ENCODE results near the gene ITPRID1. TPM values are rescaled to one million over a fixed set of nuclear protein-coding genes. Genes with fewer than 3 reads are reported as not detected.

ITPRID1 gene
- total RNA-seq, 2 experiments from 2014 or later: not detected

DNA sequence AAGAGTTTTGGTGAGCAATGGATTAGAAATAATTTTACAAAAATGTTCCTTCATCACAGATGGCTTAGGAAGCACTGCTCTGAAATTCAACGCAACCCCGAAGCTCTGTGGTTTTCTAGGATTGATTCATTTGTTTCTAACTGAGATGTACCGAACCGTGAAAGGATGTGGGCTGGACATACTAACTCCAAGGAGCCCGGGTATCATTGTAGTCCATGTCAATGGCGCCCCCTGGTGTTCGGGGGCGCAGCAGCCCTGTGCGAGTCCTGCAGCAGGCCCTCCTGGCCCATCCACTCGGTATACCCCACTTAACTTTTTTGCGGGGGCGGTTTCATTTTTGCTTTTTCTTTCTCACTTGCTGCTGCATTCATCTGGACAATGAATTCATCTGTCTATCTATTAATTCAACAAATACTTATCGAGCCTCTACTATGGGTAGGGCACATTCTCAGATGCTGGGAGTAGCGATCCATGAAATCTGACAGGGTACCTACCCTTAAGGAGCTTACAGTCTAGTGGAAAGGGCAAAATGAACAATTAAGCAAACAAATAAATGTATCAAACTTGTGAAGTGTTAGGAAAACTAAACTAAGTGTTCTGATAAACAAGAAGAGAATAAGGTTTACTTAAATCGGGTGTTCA is 25.2 kb upstream of the ITPRID1 start:
- peak; percentile 52 for DNase-seq
- H3K27ac Mint-ChIP-seq: no peak overlapping the region
- no peaks in the 10 kb centered on the region for H3K4me1 Mint-ChIP-seq (ENCODE audit: low read depth)
- intact Hi-C loops (cut with micrococcal nuclease): loop anchor here (1.0 to 2.0 kb wide), 3 partner anchors 46 to 550 kb away; no protein-coding TSS in a partner anchor
- no peak overlapping the region for H3K4me3 Mint-ChIP-seq
- no peaks in the 10 kb centered on the region for H3K9me3 Mint-ChIP-seq
- no peaks in the 10 kb centered on the region for H3K27me3 Mint-ChIP-seq (ENCODE audit: low read depth)
- CTCF ChIA-PET: interaction anchor here (0.6 to 2.5 kb wide), 5 partner anchors 45 to 656 kb away, joined by 3 to 8 read pairs (median 4); no protein-coding TSS in a partner anchor
- H3K36me3 Mint-ChIP-seq (ENCODE audit: low read depth): no peaks in the 10 kb centered on the region

DNA sequence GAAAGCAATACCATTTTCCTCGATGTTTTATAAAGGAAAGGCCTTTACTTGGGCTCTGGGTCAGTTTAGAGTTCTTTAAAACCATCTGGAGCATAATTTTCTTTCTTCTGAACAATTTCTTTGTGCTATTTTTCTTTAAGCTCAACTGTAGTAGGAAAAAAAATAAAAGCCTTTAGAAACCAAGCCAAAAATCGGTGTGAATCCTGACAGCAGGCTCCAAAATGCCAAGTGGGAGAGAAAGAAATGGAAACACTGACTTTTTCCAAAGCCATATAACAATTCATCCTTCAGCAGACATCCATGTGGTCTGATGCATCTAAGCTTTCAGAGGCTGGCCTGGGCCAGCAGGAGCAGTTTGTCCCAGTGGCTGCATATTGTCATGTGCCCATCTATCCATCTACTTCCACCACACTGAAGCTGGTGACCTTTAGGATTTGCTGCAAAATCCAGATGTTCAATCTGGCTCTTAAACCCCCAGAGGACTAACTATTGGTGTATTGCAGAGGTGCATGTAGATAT is 23.0 kb upstream of the ITPRID1 start:
- CTCF ChIA-PET: interaction anchor here (2.5 kb wide), 1 partner anchor 47 kb away, joined by 8 read pairs; no protein-coding TSS in a partner anchor
- H3K4me3 Mint-ChIP-seq: no peak overlapping the region
- H3K4me1 Mint-ChIP-seq (ENCODE audit: low read depth): no peaks in the 10 kb centered on the region
- DNase-seq: no peak
- H3K36me3 Mint-ChIP-seq (ENCODE audit: low read depth): no peaks in the 10 kb centered on the region
- H3K27ac Mint-ChIP-seq: no peak overlapping the region
- intact Hi-C loops (cut with micrococcal nuclease): no loop called here
- peaks cover 2% of the 10 kb centered on the region for H3K27me3 Mint-ChIP-seq (ENCODE audit: low read depth)
- no peaks in the 10 kb centered on the region for H3K9me3 Mint-ChIP-seq

DNA sequence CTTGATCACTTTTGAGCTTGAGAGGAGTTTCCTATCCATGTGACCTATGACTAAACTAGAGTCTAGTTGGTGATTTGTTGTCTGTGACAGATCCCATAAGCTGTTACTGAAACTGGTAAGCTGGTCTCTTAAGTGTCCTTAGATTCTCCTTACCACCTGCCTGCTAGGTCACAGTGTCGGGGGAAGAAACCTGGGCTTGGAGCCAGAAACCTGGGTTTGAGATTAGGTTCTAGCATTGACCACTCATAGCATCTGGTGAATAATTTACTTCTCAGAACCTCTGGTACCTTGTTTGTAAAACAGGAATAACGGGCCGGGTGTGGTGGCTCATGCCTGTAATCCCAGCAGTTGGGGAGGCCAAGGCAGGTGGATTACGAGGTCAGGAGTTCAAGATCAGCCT is 21.8 kb upstream of the ITPRID1 start:
- peaks cover 2% of the 10 kb centered on the region for H3K27me3 Mint-ChIP-seq (ENCODE audit: low read depth)
- CTCF ChIA-PET: no interaction called here
- intact Hi-C loops (cut with micrococcal nuclease): no loop called here
- H3K36me3 Mint-ChIP-seq (ENCODE audit: low read depth): no peaks in the 10 kb centered on the region
- no peaks in the 10 kb centered on the region for H3K4me1 Mint-ChIP-seq (ENCODE audit: low read depth)
- no peaks in the 10 kb centered on the region for H3K9me3 Mint-ChIP-seq
- no peak for DNase-seq
- H3K27ac Mint-ChIP-seq: no peak overlapping the region
- H3K4me3 Mint-ChIP-seq: no peak overlapping the region

DNA sequence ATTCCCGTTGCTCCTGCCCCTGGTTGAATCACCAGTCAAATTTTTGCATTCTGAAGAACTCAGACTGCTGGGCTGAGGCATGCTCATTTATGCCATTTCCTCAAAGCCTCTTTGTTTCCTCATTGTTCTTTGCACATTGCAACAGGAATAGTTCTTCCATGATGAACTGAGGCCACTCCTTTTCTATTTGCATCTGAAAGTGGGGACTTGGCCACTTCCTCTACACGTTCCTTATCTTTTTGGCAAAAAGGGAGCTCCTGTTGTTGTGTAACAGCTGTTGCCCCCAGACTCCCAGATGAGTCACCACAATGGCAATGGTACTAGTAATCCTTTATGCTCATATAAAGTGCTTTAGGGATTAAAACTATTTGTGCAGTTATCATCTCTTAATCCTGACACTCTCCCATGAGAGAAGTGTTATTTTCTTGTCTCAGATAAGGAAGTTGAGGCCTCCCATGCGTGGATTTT is 20.1 kb upstream of the ITPRID1 start:
- Mint-ChIP-seq H3K27ac (no peak overlapping the region), H3K36me3 (ENCODE audit: low read depth) (no peaks in the 10 kb centered on the region), H3K27me3 (ENCODE audit: low read depth) (peaks cover 2% of the 10 kb centered on the region), H3K9me3 (no peaks in the 10 kb centered on the region), H3K4me1 (ENCODE audit: low read depth) (no peaks in the 10 kb centered on the region), H3K4me3 (no peak overlapping the region)
- intact Hi-C loops (cut with micrococcal nuclease): no loop called here
- DNase-seq: no peak
- CTCF ChIA-PET: no interaction called here

DNA sequence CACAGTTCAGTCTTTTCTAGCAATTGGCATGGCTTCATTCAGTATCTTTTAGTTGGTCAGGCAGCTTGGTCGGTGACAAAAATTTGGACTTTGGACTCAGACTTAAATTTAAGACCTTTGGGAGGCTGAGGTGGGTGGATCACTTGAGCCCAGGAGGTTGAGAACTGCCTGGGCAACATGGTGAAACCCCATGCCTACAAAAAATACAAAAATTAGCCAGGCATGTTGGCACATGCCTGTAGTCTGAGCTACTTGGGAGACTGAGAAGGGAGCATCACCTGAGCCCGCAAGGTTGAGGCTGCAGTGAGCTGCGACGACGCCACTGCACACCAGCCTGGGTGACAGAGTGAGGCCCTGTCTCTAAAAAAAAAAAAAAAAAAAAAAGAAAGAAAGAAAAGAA is 19.5 kb upstream of the ITPRID1 start:
- CTCF ChIA-PET: no interaction called here

DNA sequence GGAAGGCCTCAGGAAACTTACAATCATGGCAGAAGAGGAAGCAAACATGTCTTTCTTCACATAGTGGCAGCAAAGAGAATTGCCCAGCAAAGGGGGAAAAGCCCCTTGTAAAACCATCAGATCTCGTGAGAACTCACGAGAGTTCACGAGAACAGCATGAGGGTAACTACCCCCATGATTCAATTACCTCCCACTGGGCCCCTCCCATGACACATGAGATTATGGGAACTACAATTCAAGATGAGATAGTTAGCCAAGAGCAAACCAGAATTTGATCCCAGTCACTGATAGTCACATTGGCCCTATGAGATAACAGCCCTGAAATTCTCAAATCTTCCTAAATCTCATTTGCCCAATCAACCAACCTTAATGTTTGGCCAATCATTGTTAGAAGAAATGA is 18.2 kb upstream of the ITPRID1 start:
- DNase-seq: no peak
- Mint-ChIP-seq H3K36me3 (ENCODE audit: low read depth) (no peaks in the 10 kb centered on the region), H3K4me1 (ENCODE audit: low read depth) (no peaks in the 10 kb centered on the region), H3K4me3 (no peak overlapping the region), H3K9me3 (no peaks in the 10 kb centered on the region), H3K27me3 (ENCODE audit: low read depth) (peaks cover 2% of the 10 kb centered on the region), H3K27ac (no peak overlapping the region)
- CTCF ChIA-PET: no interaction called here
- intact Hi-C loops (cut with micrococcal nuclease): no loop called here

More for the DNA sequence above, 19.5 kb upstream of the ITPRID1 start:
- no peaks in the 10 kb centered on the region for H3K36me3 Mint-ChIP-seq (ENCODE audit: low read depth)
- H3K27ac Mint-ChIP-seq: no peak overlapping the region
- H3K4me1 Mint-ChIP-seq (ENCODE audit: low read depth): no peaks in the 10 kb centered on the region
- DNase-seq: no peak
- no peak overlapping the region for H3K4me3 Mint-ChIP-seq
- peaks cover 2% of the 10 kb centered on the region for H3K27me3 Mint-ChIP-seq (ENCODE audit: low read depth)
- intact Hi-C loops (cut with micrococcal nuclease): no loop called here
- H3K9me3 Mint-ChIP-seq: no peaks in the 10 kb centered on the region

DNA sequence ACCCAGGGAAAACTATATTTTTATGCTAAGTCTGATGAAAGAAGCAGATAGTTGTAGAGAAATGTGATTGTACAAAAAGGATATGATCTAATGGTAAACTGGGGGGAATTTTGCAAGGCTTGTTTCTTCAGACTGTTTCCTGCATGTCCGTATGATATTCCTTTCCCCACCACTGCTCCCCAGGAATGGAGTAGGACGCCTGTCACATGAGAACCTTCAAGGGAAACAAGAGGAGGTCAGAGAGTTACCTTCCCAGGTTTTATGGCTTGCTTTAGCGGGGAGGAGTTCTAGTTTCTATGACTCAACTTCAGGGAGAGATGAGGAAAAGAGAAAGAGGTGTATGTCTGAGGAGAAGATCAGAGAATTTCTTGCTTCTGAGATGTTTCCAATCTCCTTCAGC is 16.4 kb upstream of the ITPRID1 start:
- intact Hi-C loops (cut with micrococcal nuclease): no loop called here
- H3K4me1 Mint-ChIP-seq (ENCODE audit: low read depth): no peaks in the 10 kb centered on the region
- peaks cover 2% of the 10 kb centered on the region for H3K27me3 Mint-ChIP-seq (ENCODE audit: low read depth)
- no peak for DNase-seq
- CTCF ChIA-PET: no interaction called here
- H3K27ac Mint-ChIP-seq: no peak overlapping the region
- no peaks in the 10 kb centered on the region for H3K36me3 Mint-ChIP-seq (ENCODE audit: low read depth)
- H3K4me3 Mint-ChIP-seq: no peak overlapping the region
- H3K9me3 Mint-ChIP-seq: no peaks in the 10 kb centered on the region

DNA sequence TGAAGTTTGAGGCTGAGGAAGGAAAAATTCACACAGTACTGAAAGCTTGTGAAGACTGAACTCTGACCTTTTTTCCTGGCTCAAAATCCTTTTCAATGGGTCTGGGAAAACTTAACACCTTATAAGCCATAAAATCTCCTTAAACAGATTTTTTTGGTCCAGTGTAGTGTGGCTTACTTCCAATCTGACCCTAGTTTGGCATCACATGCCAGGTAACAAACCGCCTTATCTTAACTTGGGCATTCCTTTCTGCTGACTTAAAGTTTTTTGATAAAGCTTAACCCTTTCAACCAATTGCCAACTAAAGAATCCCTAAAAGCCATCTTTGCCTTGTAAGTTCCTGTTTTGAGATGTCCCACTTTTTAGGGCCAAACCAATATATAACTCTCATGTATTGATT is 13.2 kb upstream of the ITPRID1 start:
- H3K36me3 Mint-ChIP-seq (ENCODE audit: low read depth): no peaks in the 10 kb centered on the region
- H3K9me3 Mint-ChIP-seq: peaks cover 2% of the 10 kb centered on the region
- no peak for DNase-seq
- H3K4me1 Mint-ChIP-seq (ENCODE audit: low read depth): no peaks in the 10 kb centered on the region
- H3K27ac Mint-ChIP-seq: no peak overlapping the region
- H3K27me3 Mint-ChIP-seq (ENCODE audit: low read depth): no peaks in the 10 kb centered on the region
- H3K4me3 Mint-ChIP-seq: no peak overlapping the region
- intact Hi-C loops (cut with micrococcal nuclease): no loop called here
- CTCF ChIA-PET: interaction anchor here (1.2 kb wide), 1 partner anchor 21 kb away, joined by 3 read pairs; no protein-coding TSS in a partner anchor

DNA sequence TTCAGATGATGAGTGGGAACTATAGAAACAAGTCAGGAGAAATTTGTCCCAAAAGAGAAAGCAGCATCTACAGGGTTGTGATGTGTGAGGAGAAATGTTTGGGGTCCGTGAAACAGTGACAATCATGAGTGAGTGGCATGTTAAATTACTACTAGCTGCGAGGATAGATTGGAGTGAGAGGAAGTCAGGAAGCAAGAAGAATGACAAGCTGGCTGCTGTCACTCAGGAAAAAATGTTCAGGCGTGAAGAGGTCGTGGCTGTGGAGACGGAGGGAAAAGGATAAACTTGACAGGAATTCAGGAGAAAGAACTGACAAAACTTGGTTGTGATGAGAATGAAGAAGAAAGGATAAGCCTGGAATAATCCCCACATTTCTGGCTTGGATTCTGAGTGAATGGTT is 5.1 kb upstream of the ITPRID1 start:
- DNase-seq: no peak
- CTCF ChIA-PET: no interaction called here
- Mint-ChIP-seq H3K27me3 (ENCODE audit: low read depth) (no peaks in the 10 kb centered on the region), H3K4me3 (no peak overlapping the region), H3K9me3 (peaks cover 15% of the 10 kb centered on the region), H3K36me3 (ENCODE audit: low read depth) (no peaks in the 10 kb centered on the region), H3K4me1 (ENCODE audit: low read depth) (no peaks in the 10 kb centered on the region), H3K27ac (no peak overlapping the region)
- intact Hi-C loops (cut with micrococcal nuclease): no loop called here

DNA sequence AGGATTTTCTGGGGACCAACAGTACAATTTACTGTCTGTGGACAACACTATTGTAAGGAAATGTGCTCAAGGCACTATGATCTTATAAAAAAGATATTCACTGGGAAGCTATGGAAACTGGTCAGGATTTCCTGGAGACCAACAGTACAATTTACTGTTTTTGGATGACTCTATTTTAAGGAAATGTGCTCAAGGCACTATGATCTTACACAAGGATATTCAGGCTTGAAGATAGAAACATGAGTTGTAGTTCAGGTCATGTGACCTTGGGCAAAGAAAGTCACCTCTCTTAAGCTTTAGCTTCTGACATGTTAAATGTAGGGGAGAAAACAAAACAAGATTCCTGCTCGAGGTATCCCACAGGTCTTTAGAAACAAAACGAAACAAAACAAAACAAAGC is 1.7 kb upstream of the ITPRID1 start:
- Mint-ChIP-seq H3K27ac (no peak overlapping the region), H3K36me3 (ENCODE audit: low read depth) (no peaks in the 10 kb centered on the region), H3K9me3 (peaks cover 17% of the 10 kb centered on the region), H3K27me3 (ENCODE audit: low read depth) (no peaks in the 10 kb centered on the region), H3K4me1 (ENCODE audit: low read depth) (no peaks in the 10 kb centered on the region), H3K4me3 (no peak overlapping the region)
- intact Hi-C loops (cut with micrococcal nuclease): no loop called here
- no peak for DNase-seq
- CTCF ChIA-PET: no interaction called here

DNA sequence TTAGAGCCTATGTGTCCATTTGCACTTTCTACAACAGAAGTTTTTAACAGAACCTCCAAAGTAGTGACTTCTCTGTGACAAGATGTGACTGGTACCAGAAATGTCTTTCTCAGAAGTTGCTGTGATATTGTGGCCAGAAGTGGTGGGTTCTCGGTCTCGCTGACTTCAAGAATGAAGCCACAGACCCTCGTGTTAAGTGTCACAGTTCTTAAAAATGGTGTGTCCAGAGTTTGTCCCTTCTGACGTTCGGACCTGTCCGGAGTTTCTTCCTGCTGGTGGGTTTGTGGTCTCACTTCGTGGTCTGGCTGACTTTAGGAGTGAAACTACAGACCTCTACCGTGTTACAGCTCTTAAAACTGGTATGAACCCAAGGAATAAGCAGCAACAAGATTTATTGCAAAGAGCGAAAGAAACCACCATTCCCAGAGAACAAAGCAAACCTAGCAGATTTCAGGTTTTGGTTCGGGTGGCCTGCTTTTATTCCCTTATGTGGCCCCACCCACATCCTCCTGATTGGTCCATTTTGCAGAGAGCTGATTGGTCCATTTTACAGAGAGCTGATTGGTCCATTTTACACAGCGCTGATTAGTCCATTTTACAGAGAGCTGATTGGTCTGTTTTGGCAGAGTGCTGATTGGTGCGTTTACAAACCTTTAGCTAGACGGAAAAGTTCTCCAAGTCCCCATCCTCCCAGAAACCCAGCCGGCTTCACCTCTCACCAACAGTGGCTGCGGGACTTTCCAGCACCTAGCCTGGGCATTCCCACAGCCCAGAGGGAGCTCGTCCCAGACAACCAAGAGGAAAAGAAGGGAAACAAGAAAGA is 3.0 kb downstream of the ITPRID1 start:
- Mint-ChIP-seq H3K9me3 (peaks cover 12% of the 10 kb centered on the region), H3K27me3 (ENCODE audit: low read depth) (no peaks in the 10 kb centered on the region), H3K4me1 (ENCODE audit: low read depth) (no peaks in the 10 kb centered on the region), H3K4me3 (no peak overlapping the region), H3K36me3 (ENCODE audit: low read depth) (no peaks in the 10 kb centered on the region), H3K27ac (no peak overlapping the region)
- intact Hi-C loops (cut with micrococcal nuclease): no loop called here
- CTCF ChIA-PET: no interaction called here
- no peak for DNase-seq

DNA sequence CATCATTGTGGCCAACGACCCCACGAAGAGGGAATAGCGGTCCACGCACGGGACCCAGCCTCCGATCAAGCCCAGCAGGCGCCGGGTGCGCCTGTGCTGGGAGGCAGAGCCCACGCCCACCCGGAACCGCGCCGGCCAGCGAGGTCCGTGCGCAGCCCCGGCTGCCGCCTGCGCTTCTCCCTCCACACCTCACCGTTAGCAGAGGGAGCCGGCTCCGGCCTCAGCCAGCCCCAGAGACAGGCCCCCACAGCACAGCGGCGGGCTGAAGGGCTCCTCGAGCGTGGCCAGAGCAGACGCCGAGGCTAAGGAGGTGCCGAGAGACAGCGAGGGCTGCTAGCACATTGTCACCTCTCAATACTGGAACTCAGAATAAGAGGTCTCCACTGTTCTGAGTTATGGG is 3.6 kb downstream of the ITPRID1 start:
- Mint-ChIP-seq H3K27ac (no peak overlapping the region), H3K36me3 (ENCODE audit: low read depth) (no peaks in the 10 kb centered on the region), H3K27me3 (ENCODE audit: low read depth) (no peaks in the 10 kb centered on the region), H3K4me1 (ENCODE audit: low read depth) (no peaks in the 10 kb centered on the region), H3K9me3 (peaks cover 12% of the 10 kb centered on the region), H3K4me3 (no peak overlapping the region)
- intact Hi-C loops (cut with micrococcal nuclease): no loop called here
- CTCF ChIA-PET: no interaction called here
- no peak for DNase-seq

DNA sequence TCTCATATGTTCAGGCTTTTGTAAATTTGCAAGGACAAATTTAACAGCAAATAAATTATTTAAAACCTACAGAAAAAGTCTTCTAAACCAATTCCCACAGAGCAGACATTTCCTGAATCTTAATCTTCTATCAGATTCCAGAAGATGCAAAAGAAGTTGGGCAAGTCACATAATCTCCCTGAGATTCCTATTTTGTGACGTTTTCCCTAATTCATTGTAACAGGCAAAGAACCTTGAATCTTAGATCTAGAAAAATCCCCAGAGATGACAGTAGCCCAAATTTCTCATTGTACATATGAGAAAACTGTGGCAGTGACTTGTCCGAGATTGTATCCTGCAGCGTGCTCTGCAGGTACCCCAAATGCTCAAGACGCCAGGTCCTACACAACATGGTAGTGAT is 4.9 kb downstream of the ITPRID1 start:
- Mint-ChIP-seq H3K27me3 (ENCODE audit: low read depth) (no peaks in the 10 kb centered on the region), H3K9me3 (peaks cover 9% of the 10 kb centered on the region), H3K4me3 (no peak overlapping the region), H3K4me1 (ENCODE audit: low read depth) (no peaks in the 10 kb centered on the region), H3K27ac (no peak overlapping the region), H3K36me3 (ENCODE audit: low read depth) (no peaks in the 10 kb centered on the region)
- intact Hi-C loops (cut with micrococcal nuclease): no loop called here
- CTCF ChIA-PET: no interaction called here
- DNase-seq: no peak

All from activated naive CD4-positive, alpha-beta T cell treated with anti-CD3 and anti-CD28 coated beads for 36 hours (primary cell).